Fibroblast of mammary gland (primary cell): ENCODE data around the gene SORD.
"Not testable (repeated sequence)": the region's sequence is repeated elsewhere in the genome, so short reads cannot be mapped to it uniquely, and the experiment has no call there.

Source experiments
- DNase-seq: peaks from one replicate; pipeline ENCODE4 v3.0.0-alpha.2; 2010; ENCODE audit warnings: low read depth
- H3K4me3 ChIP-seq: 2 replicates; pipeline ENCODE4 v1.5.1; 2011; ENCODE audit warnings: low read depth, mild to moderate bottlenecking, low read length, moderate library complexity; ENCODE audit not compliant: control insufficient read depth
- CTCF ChIP-seq: conservative IDR thresholded peaks from 2 replicates; pipeline ENCODE4 v1.5.1; 2011; ENCODE audit warnings: low read depth, low read length, inconsistent platforms; ENCODE audit not compliant: control insufficient read depth, insufficient read depth

SORD gene

GRCh38 chr15:45027220-45027619, 4.2 kb downstream of the SORD start:
- no peak for TF ChIP-seq CTCF
- no peak for DNase-seq
- no peak overlapping the region for H3K4me3 ChIP-seq

- no peak for DNase-seq
- no peak overlapping the region for H3K4me3 ChIP-seq
- TF ChIP-seq CTCF = no peak
Measured at GRCh38 chr15:45030743-45031142, 7.7 kb downstream of the SORD start.

- not testable (repeated sequence) for H3K4me3 ChIP-seq, DNase-seq
Measured at GRCh38 chr15:45031522-45032028, 8.6 kb downstream of the SORD start.

- not testable (repeated sequence) for DNase-seq, H3K4me3 ChIP-seq
Measured at GRCh38 chr15:45032501-45032900, 9.5 kb downstream of the SORD start.

- not testable (repeated sequence) for DNase-seq, H3K4me3 ChIP-seq
Measured at GRCh38 chr15:45034087-45034486, 11.1 kb downstream of the SORD start.

GRCh38 chr15:45034600-45035375, 11.8 kb downstream of the SORD start:
- H3K4me3 ChIP-seq, DNase-seq: not testable (repeated sequence)

GRCh38 chr15:45036812-45037781, 14.1 kb downstream of the SORD start:
- not testable (repeated sequence) for H3K4me3 ChIP-seq
- TF ChIP-seq CTCF = peak; percentile 85
- peak; percentile 61 for DNase-seq

GRCh38 chr15:45037936-45038335, 14.9 kb downstream of the SORD start:
- H3K4me3 ChIP-seq = no peak overlapping the region
- no peak for DNase-seq
- TF ChIP-seq CTCF = no peak

GRCh38 chr15:45040396-45040795, 17.4 kb downstream of the SORD start:
- not testable (repeated sequence) for DNase-seq, H3K4me3 ChIP-seq

GRCh38 chr15:45041538-45041937, 18.5 kb downstream of the SORD start:
- not testable (repeated sequence) for DNase-seq, H3K4me3 ChIP-seq

GRCh38 chr15:45042859-45043258, 19.9 kb downstream of the SORD start:
- H3K4me3 ChIP-seq, DNase-seq: not testable (repeated sequence)

- DNase-seq, H3K4me3 ChIP-seq: not testable (repeated sequence)
Measured at GRCh38 chr15:45044270-45044669, 21.3 kb downstream of the SORD start.

- not testable (repeated sequence) for DNase-seq, H3K4me3 ChIP-seq
Measured at GRCh38 chr15:45048449-45048793, 25.4 kb downstream of the SORD start.
